NB4 (cell line): ENCODE measurements around the gene MAP1B.
"Not testable (repeated sequence)": the region's sequence is repeated elsewhere in the genome, so short reads cannot be mapped to it uniquely, and the experiment has no call there.

Source experiments
- DNase-seq: peaks from one replicate; pipeline ENCODE4 v3.0.0; 2010; ENCODE audit warnings: low read depth
- H3K4me3 ChIP-seq: one replicate; pipeline ENCODE4 v1.5.1; 2011; ENCODE audit warnings: mild to moderate bottlenecking, low read depth, low read length, moderate library complexity
- MAX ChIP-seq: IDR thresholded peaks from 2 replicates; pipeline ENCODE4 v1.6.1; 2011; ENCODE audit warnings: low read depth, low read length
- MYC ChIP-seq: IDR thresholded peaks from 2 replicates; pipeline ENCODE4 v1.6.1; 2011; ENCODE audit warnings: low read depth, low read length
- POLR2A ChIP-seq: IDR thresholded peaks from 2 replicates; pipeline ENCODE4 v1.6.1; 2011; ENCODE audit warnings: mild to moderate bottlenecking; ENCODE audit not compliant: insufficient read length; ENCODE audit errors: extremely low read depth
- TF ChIP-seq, protein P1 (sequence below): IDR thresholded peaks from one replicate; pipeline ENCODE4 v1.5.1; 2012; ENCODE audit warnings: low read depth, low read length

The MAP1B gene

DNA sequence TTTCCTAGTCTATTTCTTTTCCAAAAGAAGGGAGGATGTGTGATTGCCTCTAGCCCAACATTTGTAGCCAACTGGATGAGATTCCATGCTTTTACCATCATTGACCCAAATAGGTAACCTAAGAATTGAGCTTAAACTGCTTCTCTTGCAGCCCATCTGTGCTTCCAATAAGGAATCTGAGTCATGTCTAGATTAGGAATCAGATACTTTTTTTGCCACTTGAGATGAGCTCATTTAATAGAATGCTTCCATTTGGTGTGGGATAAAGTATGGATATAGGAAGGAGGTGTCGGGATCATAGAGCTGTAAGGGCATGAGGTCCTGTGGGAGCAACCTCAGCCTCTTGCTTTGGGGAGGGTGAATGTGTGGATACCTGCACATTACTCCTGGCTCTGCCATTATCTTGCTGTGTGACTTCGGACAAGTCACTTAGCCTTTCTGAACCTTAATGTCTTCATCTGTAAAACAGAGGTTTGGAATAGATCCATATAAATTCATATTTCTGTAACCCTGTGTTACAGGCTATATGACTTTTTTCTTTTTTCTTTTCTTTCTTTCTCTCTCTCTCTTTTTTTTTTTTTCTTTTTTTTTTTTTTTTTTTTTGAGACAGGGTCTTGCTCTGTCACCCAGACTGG is 56.2 kb downstream of the MAP1B start:
- TF ChIP-seq MAX = no peak
- TF ChIP-seq, protein P1, sequence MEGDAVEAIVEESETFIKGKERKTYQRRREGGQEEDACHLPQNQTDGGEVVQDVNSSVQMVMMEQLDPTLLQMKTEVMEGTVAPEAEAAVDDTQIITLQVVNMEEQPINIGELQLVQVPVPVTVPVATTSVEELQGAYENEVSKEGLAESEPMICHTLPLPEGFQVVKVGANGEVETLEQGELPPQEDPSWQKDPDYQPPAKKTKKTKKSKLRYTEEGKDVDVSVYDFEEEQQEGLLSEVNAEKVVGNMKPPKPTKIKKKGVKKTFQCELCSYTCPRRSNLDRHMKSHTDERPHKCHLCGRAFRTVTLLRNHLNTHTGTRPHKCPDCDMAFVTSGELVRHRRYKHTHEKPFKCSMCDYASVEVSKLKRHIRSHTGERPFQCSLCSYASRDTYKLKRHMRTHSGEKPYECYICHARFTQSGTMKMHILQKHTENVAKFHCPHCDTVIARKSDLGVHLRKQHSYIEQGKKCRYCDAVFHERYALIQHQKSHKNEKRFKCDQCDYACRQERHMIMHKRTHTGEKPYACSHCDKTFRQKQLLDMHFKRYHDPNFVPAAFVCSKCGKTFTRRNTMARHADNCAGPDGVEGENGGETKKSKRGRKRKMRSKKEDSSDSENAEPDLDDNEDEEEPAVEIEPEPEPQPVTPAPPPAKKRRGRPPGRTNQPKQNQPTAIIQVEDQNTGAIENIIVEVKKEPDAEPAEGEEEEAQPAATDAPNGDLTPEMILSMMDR = no peak
- no peak for TF ChIP-seq POLR2A
- no peak for TF ChIP-seq MYC
- DNase-seq = no peak
- H3K4me3 ChIP-seq = no peak overlapping the region

GRCh38 chr5:72166070-72166979 is 59.0 kb downstream of the MAP1B start:
- no peak for TF ChIP-seq MAX
- no peak overlapping the region for H3K4me3 ChIP-seq
- no peak for DNase-seq

GRCh38 chr5:72167257-72167656 is 60.0 kb downstream of the MAP1B start:
- TF ChIP-seq MYC (no peak), POLR2A (no peak), MAX (no peak)
- TF ChIP-seq, protein P1 = no peak
- no peak for DNase-seq

DNA sequence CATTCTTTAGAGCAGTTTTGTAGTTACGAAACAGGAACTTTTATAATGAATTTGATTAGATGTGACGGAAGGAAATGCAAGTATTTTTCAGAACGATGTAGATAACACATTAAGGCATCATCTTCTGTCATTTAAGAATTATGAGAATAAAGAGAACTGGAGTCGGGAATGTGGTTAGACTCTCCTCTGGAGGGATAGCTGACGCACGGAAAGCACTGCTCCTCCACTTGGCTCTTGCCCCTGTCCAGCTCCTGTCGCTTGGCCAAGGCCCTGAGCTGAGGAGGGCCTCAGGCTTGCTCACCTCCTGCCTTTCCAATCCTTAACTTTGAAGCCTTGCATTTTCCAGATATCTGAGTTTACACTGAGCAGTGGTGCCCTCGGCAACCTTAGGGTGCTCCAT is 60.5 kb downstream of the MAP1B start:
- no peak overlapping the region for H3K4me3 ChIP-seq
- TF ChIP-seq MYC (no peak), MAX (no peak), POLR2A (no peak)
- TF ChIP-seq, protein P1 = no peak
- no peak for DNase-seq

More at GRCh38 chr5:72167257-72167656, 60.0 kb downstream of the MAP1B start:
- H3K4me3 ChIP-seq = no peak overlapping the region

- TF ChIP-seq POLR2A (no peak), MYC (no peak), MAX (no peak)
- TF ChIP-seq, protein P1 = no peak
These were observed 62.8 kb downstream of the MAP1B start for GRCh38 chr5:72170101-72170500.

DNA sequence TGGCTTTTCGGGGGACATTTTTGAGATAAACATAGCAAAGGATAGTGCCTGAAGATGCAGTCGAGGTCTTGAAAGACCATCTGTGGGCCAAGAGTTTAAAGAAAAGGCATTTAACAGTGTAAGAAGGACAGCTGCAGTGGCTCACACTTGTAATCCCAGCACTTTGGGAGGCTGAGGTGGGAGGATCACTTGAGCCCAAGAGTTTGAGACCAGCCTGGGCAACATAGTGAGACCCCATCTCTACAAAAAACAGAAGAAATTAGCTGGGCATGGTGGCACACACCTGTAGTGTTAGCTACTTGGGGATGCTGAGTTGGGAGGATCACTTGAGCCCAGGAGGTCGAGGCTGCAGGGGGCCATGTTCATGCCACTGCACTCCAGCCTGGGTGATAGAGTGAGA is 63.9 kb downstream of the MAP1B start:
- H3K4me3 ChIP-seq, DNase-seq: not testable (repeated sequence)

More at GRCh38 chr5:72170101-72170500, 62.8 kb downstream of the MAP1B start:
- no peak overlapping the region for H3K4me3 ChIP-seq
- DNase-seq = no peak

GRCh38 chr5:72171667-72172066 is 64.4 kb downstream of the MAP1B start:
- no peak for DNase-seq
- TF ChIP-seq, protein P1 = no peak
- no peak for TF ChIP-seq POLR2A
- no peak for TF ChIP-seq MAX
- TF ChIP-seq MYC = no peak
- H3K4me3 ChIP-seq = no peak overlapping the region
